ENCODE results near the gene RAB13.

Gene RAB13

GRCh38 chr1:153953859-153954365 lies 32.2 kb downstream of the RAB13 start:
- no peak for DNase-seq
- Histone ChIP-seq H3K4me1 (peaks cover 8% of the 10 kb centered on the region), H3K27me3 (no peaks in the 10 kb centered on the region), H3K4me3 (ENCODE audit: low read depth, low read length) (no peak overlapping the region), H3K36me3 (peaks cover 13% of the 10 kb centered on the region), H3K9me3 (no peaks in the 10 kb centered on the region)
- TF ChIP-seq CTCF (IDR thresholded peaks at IDR 0.05; ENCODE audit: low read depth, low read length): no peak

DNA sequence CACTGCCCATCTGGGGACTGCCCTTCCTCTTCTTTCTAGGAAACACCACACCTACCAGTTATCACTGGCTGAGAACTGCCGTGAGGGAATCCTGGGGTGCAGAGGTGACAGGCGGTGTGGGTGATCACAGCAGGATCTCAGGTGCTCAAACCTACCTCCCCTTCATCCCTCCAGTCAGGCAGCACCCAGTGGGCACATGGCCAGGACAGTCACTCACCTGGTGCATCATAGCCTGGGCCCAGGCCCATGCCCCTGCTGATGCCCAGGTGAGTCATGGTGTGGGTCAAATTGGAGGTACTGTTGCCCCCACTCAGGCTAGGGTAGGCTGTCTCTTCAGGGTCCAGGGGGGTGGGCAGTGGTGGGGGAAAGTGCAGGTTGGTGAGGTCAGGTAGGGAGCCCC lies 34.3 kb downstream of the RAB13 start:
- TF ChIP-seq CTCF (IDR thresholded peaks at IDR 0.05; ENCODE audit: low read depth, low read length): no peak
- no peak for DNase-seq
- Histone ChIP-seq H3K27me3 (no peaks in the 10 kb centered on the region), H3K4me3 (ENCODE audit: low read depth, low read length) (no peak overlapping the region), H3K36me3 (peaks cover 13% of the 10 kb centered on the region), H3K9me3 (no peaks in the 10 kb centered on the region), H3K4me1 (peaks cover 8% of the 10 kb centered on the region)

GRCh38 chr1:153951183-153951582 lies 35.0 kb downstream of the RAB13 start:
- Histone ChIP-seq H3K36me3 (peaks cover 13% of the 10 kb centered on the region), H3K4me3 (ENCODE audit: low read depth, low read length) (no peak overlapping the region), H3K27me3 (no peaks in the 10 kb centered on the region), H3K4me1 (peaks cover 2% of the 10 kb centered on the region), H3K9me3 (no peaks in the 10 kb centered on the region)
- DNase-seq: no peak
- no peak for TF ChIP-seq CTCF (IDR thresholded peaks at IDR 0.05; ENCODE audit: low read depth, low read length)

DNA sequence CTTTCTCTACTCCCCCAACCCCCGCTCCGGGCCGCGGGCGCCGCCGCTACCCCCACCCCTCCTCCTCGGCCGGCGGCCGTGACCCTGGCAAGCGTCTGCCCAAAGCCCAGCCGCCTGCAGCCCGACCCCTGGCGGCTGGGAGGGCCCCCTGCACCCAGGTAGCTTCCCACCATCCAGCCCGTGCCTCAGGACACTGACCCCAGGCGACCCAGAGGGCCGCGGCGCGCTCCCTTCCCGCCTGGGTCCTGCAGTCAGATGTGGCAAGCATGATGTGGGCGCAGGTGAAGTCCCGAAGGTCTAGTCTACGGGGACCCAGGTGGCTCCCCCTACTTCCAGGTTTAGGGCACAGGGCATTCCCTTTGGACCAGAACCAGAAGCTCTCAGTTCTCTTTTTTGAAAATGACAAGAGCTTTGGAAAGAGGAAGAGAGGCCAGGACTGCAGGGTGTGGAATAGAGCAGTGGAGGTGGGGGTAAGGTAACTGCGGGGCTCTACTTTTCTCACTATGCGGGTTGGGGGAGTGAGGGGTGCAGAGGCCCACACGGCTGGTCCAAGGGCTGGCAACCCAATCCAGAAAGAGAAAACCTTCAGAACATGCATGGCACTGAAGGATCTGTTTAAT lies 39.4 kb downstream of the RAB13 start, which contains the start of gene DENND4B:
Gene DENND4B (minus strand): TSS at position 97 of the 620 bp plus-strand sequence. CDS start 2,344 bp downstream, outside the sequence.
- H3K9me3 ChIP-seq: no peaks in the 10 kb centered on the region

GRCh38 chr1:153945795-153946621 lies 40.1 kb downstream of the RAB13 start:
- no peak for TF ChIP-seq CTCF (IDR thresholded peaks at IDR 0.05; ENCODE audit: low read depth, low read length)
- peak overlapping the region; percentile 81 for H3K4me3 ChIP-seq (ENCODE audit: low read depth, low read length)
- H3K27me3 ChIP-seq: no peaks in the 10 kb centered on the region
- no peaks in the 10 kb centered on the region for H3K4me1 ChIP-seq
- no peaks in the 10 kb centered on the region for H3K9me3 ChIP-seq
- H3K36me3 ChIP-seq: peaks cover 14% of the 10 kb centered on the region
- DNase-seq: peak; percentile 70

More for the DNA sequence above, 39.4 kb downstream of the RAB13 start, which contains the start of gene DENND4B:
- TF ChIP-seq CTCF (IDR thresholded peaks at IDR 0.05; ENCODE audit: low read depth, low read length): peak; percentile 82
- Histone ChIP-seq H3K4me3 (ENCODE audit: low read depth, low read length) (peak within 1 kb of the TSS; percentile 81), H3K27me3 (no peaks in the 10 kb centered on the region), H3K36me3 (peaks cover 14% of the 10 kb centered on the region), H3K4me1 (no peaks in the 10 kb centered on the region)
- DNase-seq: peak; percentile 89
